Vagina (tissue), 2 donors: ENCODE results near the gene RTP4. TPM values are rescaled to one million over a fixed set of nuclear protein-coding genes. Genes with fewer than 3 reads are reported as not detected.
A peak's percentile ranks its signal among the peaks of the same experiment; 100 is the strongest.
"Not testable (repeated sequence)": the region's sequence is repeated elsewhere in the genome, so short reads cannot be mapped to it uniquely, and the experiment has no call there.

Source experiments
- DNase-seq, 2 donors: peaks; one replicate each; pipeline ENCODE4 v3.0.0-alpha.2; 2017; ENCODE audit errors: extremely low spot score in 2 of 2
- H3K27ac ChIP-seq: fragments of 200-600 bp; sonication (generic); one replicate; pipeline ENCODE4 v1.5.1; 2019
- H3K27me3 ChIP-seq: fragments of 200-600 bp; sonication (generic); one replicate; pipeline ENCODE4 v1.5.1; 2019
- H3K36me3 ChIP-seq, 2 donors: fragments of 200-600 bp; sonication (generic); one replicate each; pipeline ENCODE4 v1.5.1; 2017 to 2019
- H3K4me1 ChIP-seq: fragments of 200-600 bp; sonication (generic); one replicate; pipeline ENCODE4 v1.5.1; 2019
- H3K4me3 ChIP-seq, 2 donors: fragments of 200-600 bp; sonication (generic); 1 replicate in 1 of 2; 2 replicates in 1 of 2; pipeline ENCODE4 v1.5.1; 2016 to 2019
- H3K9me3 ChIP-seq: fragments of 200-600 bp; sonication (generic); one replicate; pipeline ENCODE4 v1.5.1; 2019
- CTCF ChIP-seq, 3 experiments: fragments of 450-650 bp in 2 of 3; fragments of 200-600 bp in 1 of 3; sonication (generic) in 1 of 3; IDR thresholded peaks; one replicate each; pipeline ENCODE4 v1.5.1; 2017 to 2019; ENCODE audit warnings: antibody characterized with exemption in 3 of 3, mild to moderate bottlenecking in 2 of 3, moderate library complexity in 2 of 3
- POLR2A ChIP-seq, 2 donors: fragments of 450-650 bp; IDR thresholded peaks; one replicate each; pipeline ENCODE4 v1.6.1; 2017; ENCODE audit warnings: antibody characterized with exemption in 2 of 2, mild to moderate bottlenecking in 2 of 2, moderate library complexity in 2 of 2
- POLR2AphosphoS5 ChIP-seq, 2 donors: sonication (generic); formaldehyde crosslinking; IDR thresholded peaks; one replicate each; pipeline ENCODE4 v1.9.0; 2017; ENCODE audit warnings: antibody characterized with exemption in 2 of 2, mild to moderate bottlenecking in 2 of 2, low read depth in 1 of 2; ENCODE audit not compliant: insufficient read depth in 1 of 2
- intact Hi-C: fragments of 100-400 bp; cut with DNase I; formaldehyde crosslinking; loops from one replicate; pipeline ENCODE4 v1.15.1; 2023
- total RNA-seq: library from RNA; depleted of rRNA; stranded (reverse); fragments of >200 nt; gene quantifications from one replicate; pipeline ENCODE4 v1.2.3, GENCODE V29; 2016

The RTP4 gene
- total RNA-seq, 1 donor from 2014 or later = 0.98 TPM

- TF ChIP-seq POLR2A (IDR thresholded peaks at IDR 0.05) (no peak), CTCF (IDR thresholded peaks at IDR 0.05) (no peak), POLR2AphosphoS5 (IDR thresholded peaks at IDR 0.05; ENCODE audit: insufficient read depth in 1 of 2, low read depth in 1 of 2) (peak in 1 of 2 donors; percentile 74)
- H3K27ac ChIP-seq = peak overlapping the region; percentile 51
- no peaks in the 10 kb centered on the region for H3K9me3 ChIP-seq
- intact Hi-C loops = no loop called here
- DNase-seq = no peak
- no peak overlapping the region for H3K4me3 ChIP-seq
- no peaks in the 10 kb centered on the region for H3K36me3 ChIP-seq
- H3K27me3 ChIP-seq = no peaks in the 10 kb centered on the region
- peaks cover 8% of the 10 kb centered on the region for H3K4me1 ChIP-seq
These were observed 35.6 kb downstream of the RTP4 start for GRCh38 chr3:187403768-187404288.

GRCh38 chr3:187406927-187407326 is 38.7 kb downstream of the RTP4 start:
- no peak overlapping the region for H3K4me3 ChIP-seq
- intact Hi-C loops = no loop called here
- no peak for DNase-seq
- TF ChIP-seq POLR2AphosphoS5 (IDR thresholded peaks at IDR 0.05; ENCODE audit: insufficient read depth in 1 of 2, low read depth in 1 of 2) = no peak
- no peak for TF ChIP-seq POLR2A (IDR thresholded peaks at IDR 0.05)
- TF ChIP-seq CTCF (IDR thresholded peaks at IDR 0.05) = no peak
- H3K4me1 ChIP-seq = peaks cover 8% of the 10 kb centered on the region
- no peaks in the 10 kb centered on the region for H3K36me3 ChIP-seq
- H3K27me3 ChIP-seq = no peaks in the 10 kb centered on the region
- H3K9me3 ChIP-seq = no peaks in the 10 kb centered on the region
- H3K27ac ChIP-seq = no peak overlapping the region

GRCh38 chr3:187411991-187412781 is 44.0 kb downstream of the RTP4 start:
- H3K9me3 ChIP-seq, H3K4me3 ChIP-seq, intact Hi-C loops, H3K4me1 ChIP-seq, DNase-seq, H3K27ac ChIP-seq, H3K27me3 ChIP-seq, H3K36me3 ChIP-seq: not testable (repeated sequence)

Other genes starting within 250 kb of the RTP4 start
- 10.8 TPM for gene RPL39L, start 228.9 kb upstream of the RTP4 start, total RNA-seq
- gene RTP1, start 170.9 kb upstream of the RTP4 start, total RNA-seq = not detected
- gene MASP1, start 76.6 kb upstream of the RTP4 start, total RNA-seq = 172 TPM